Natural killer cell (primary cell): ENCODE results near the gene IKZF3. TPM values are rescaled to one million over a fixed set of nuclear protein-coding genes. Genes with fewer than 3 reads are reported as not detected.

ENCODE experiments used
- ATAC-seq, 3 donors: fragments of 150-1000 bp in 2 of 3; fragments of 200-7000 bp in 1 of 3; cut with Tn5 transposase; 1 replicate in 1 of 3; 2 replicates in 2 of 3; pipeline ENCODE4 v1.10.0; 2021; ENCODE audit warnings: mild to moderate bottlenecking in 2 of 3, moderate library complexity in 2 of 3
- DNase-seq, 2 donors: peaks; one replicate each; pipeline versions ENCODE4 v3.0.0 to v3.0.0-alpha.2; 2013 to 2021; ENCODE audit warnings: mixed read lengths in 1 of 2
- H3K27ac ChIP-seq: one replicate; pipeline ENCODE4 v1.5.1; 2013; ENCODE audit warnings: mild to moderate bottlenecking, low read length
- H3K27me3 ChIP-seq: one replicate; pipeline ENCODE4 v1.6.1; 2013; ENCODE audit warnings: low read length; ENCODE audit not compliant: control insufficient read depth, insufficient read depth
- H3K36me3 ChIP-seq: one replicate; pipeline ENCODE4 v1.6.1; 2013; ENCODE audit warnings: low read length; ENCODE audit not compliant: control insufficient read depth, insufficient read depth
- H3K4me1 ChIP-seq: one replicate; pipeline ENCODE4 v1.6.1; 2013; ENCODE audit warnings: low read length; ENCODE audit not compliant: control insufficient read depth, insufficient read depth
- H3K4me3 ChIP-seq: one replicate; pipeline ENCODE4 v1.5.1; 2013; ENCODE audit warnings: low read length
- H3K9me3 ChIP-seq: one replicate; pipeline ENCODE4 v1.6.1; 2013; ENCODE audit warnings: low read length; ENCODE audit not compliant: control insufficient read depth, insufficient read depth
- H3K27ac Mint-ChIP-seq, 2 donors: one replicate each; pipeline ENCODE4 v1.8.0; 2022; ENCODE audit warnings: mild to moderate bottlenecking in 2 of 2, mixed read lengths in 2 of 2, moderate library complexity in 1 of 2
- H3K27me3 Mint-ChIP-seq, 2 donors: one replicate each; pipeline ENCODE4 v1.8.0; 2022; ENCODE audit warnings: low read depth in 2 of 2, mixed read lengths in 2 of 2
- H3K36me3 Mint-ChIP-seq: one replicate; pipeline ENCODE4 v1.8.0; 2022; ENCODE audit warnings: mixed read lengths
- H3K4me1 Mint-ChIP-seq, 2 donors: one replicate each; pipeline ENCODE4 v1.8.0; 2022; ENCODE audit warnings: mixed read lengths in 2 of 2
- H3K4me3 Mint-ChIP-seq: one replicate; pipeline ENCODE4 v1.8.0; 2022; ENCODE audit warnings: mild to moderate bottlenecking, moderate library complexity, mixed read lengths
- H3K9me3 Mint-ChIP-seq, 2 donors: one replicate each; pipeline ENCODE4 v1.8.0; 2022; ENCODE audit warnings: mixed read lengths in 2 of 2
- CTCF ChIP-seq: fragments of 200-600 bp; IDR thresholded peaks from one replicate; pipeline ENCODE4 v1.8.0; 2022; ENCODE audit warnings: antibody characterized with exemption
- WGBS: methylation state at CpG from one replicate; pipeline ENCODE4 v1.1.7; 2013; ENCODE audit warnings: missing lambda C conversion rate; ENCODE audit not compliant: insufficient coverage; 5-methylcytosine and 5-hydroxymethylcytosine counted together
- intact Hi-C: fragments of 100-400 bp; cut with micrococcal nuclease; formaldehyde crosslinking; loops from one replicate; pipeline ENCODE4 v1.14.2; 2022
- total RNA-seq, 4 donors: library from RNA; stranded (reverse); fragments of 120-200 nt in 1 of 4; gene quantifications; one replicate each; pipeline versions ENCODE4 v1.2.3 to v1.2.4, GENCODE V29; 2013 to 2022

The IKZF3 gene
- total RNA-seq, result 100 to 1,000 TPM; 134 to 162 (median 139) TPM
- total RNA-seq (2013), result 153 TPM

DNA sequence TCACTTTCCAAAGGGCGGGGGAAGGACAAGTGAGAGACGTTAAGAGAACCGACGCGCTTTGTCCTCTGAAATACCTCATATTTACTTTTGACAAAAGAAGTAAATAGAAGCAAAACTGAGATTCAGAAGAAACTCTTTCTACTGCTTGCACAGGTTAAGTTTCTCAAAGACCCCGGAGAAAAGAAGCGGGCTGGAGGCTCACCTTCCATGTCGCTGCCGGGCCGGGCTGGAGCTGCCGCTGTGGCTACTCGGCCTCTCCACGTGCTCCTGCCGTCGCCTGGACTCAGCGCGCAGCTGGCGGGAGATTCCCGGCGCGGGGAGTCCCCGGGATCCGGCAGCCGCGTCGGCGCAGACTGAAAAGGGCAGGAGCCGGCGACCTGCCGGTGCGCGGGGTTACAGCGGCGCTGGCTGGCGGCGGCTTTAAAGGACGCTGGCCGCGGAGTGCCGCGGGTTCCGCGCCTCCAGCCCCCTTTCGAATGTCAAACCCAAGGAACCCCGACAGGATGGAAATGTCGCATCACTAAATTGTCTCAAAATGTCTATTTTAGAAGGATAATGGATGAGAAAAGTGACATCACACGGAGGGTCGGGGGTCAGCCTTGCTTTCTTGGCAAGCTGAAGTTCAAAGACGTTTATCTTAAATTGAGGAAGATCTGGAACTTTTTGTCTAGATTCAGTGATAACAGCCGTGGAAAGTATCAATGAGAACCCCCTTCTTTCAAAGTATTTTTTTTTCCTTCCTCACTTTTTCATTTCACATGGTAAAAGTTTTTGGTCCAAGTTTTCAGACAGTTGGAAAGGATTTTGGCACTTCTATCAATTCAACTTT is at the start of gene IKZF3:
TSS of gene IKZF3 (minus strand) at position 395 of the 829 bp plus-strand sequence. CDS start at position 209, 186 bp downstream.
- intact Hi-C loops, result loop anchor here (1.0 to 5.0 kb wide), 6 partner anchors 45 to 242 kb away; partner anchors contain the start of genes MIEN1 and PSMD3
- Histone ChIP-seq H3K36me3 (no peaks in the 10 kb centered on the region), H3K27ac (peak within 1 kb of the TSS; percentile 97), H3K4me3 (peak within 1 kb of the TSS; percentile 95), H3K9me3 (no peaks in the 10 kb centered on the region), H3K27me3 (peaks cover 3% of the 10 kb centered on the region), H3K4me1 (peaks cover 24% of the 10 kb centered on the region)
- peaks cover 0 to 4% of the 10 kb centered on the region in 2 donors for H3K27me3 Mint-ChIP-seq
- DNase-seq (peak; percentile 81 to 95), ATAC-seq (peak; percentile 89 to 94 (median 92))
- under 1% methylated on average over 49 of the region's 50 CpGs for WGBS
- no peaks in the 10 kb centered on the region for H3K9me3 Mint-ChIP-seq
- peak within 1 kb of the TSS; percentile 91 to 99 for H3K27ac Mint-ChIP-seq
- H3K4me1 Mint-ChIP-seq, result peaks cover 52 to 57% of the 10 kb centered on the region in 2 donors
- H3K36me3 Mint-ChIP-seq, result no peaks in the 10 kb centered on the region
- peak within 1 kb of the TSS; percentile 98 for H3K4me3 Mint-ChIP-seq
- peak; percentile 49 for TF ChIP-seq CTCF

- no peaks in the 10 kb centered on the region for H3K27me3 Mint-ChIP-seq
- ATAC-seq, result no peak
- peaks cover 10% of the 10 kb centered on the region for H3K36me3 ChIP-seq
- no peak overlapping the region for H3K27ac Mint-ChIP-seq
- H3K4me3 ChIP-seq, result no peak overlapping the region
- no peaks in the 10 kb centered on the region for H3K9me3 ChIP-seq
- peaks cover 23% of the 10 kb centered on the region for H3K36me3 Mint-ChIP-seq
- H3K4me1 Mint-ChIP-seq, result peaks cover 12 to 20% of the 10 kb centered on the region in 2 donors
- peaks cover 5% of the 10 kb centered on the region for H3K4me1 ChIP-seq
- no peak overlapping the region for H3K4me3 Mint-ChIP-seq
- whole genome bisulfite sequencing, result 97% methylated on average over 6 of the region's 6 CpGs
- H3K27me3 ChIP-seq, result no peaks in the 10 kb centered on the region
- no peak for DNase-seq
- intact Hi-C loops, result no loop called here
- no peaks in the 10 kb centered on the region for H3K9me3 Mint-ChIP-seq
- H3K27ac ChIP-seq, result no peak overlapping the region
- TF ChIP-seq CTCF, result no peak
Observed at GRCh38 chr17:39908789-39909352, 44.8 kb upstream of the IKZF3 start.

- 97% methylated on average over 3 of the region's 3 CpGs for WGBS
- H3K36me3 Mint-ChIP-seq, result peaks cover 8% of the 10 kb centered on the region
Observed at GRCh38 chr17:39904990-39905288, 40.8 kb upstream of the IKZF3 start.

More at GRCh38 chr17:39904990-39905288, 40.8 kb upstream of the IKZF3 start:
- Mint-ChIP-seq H3K27ac (peak overlapping the region in 1 of 2 donors; percentile 32), H3K4me1 (peaks cover 20 to 29% of the 10 kb centered on the region in 2 donors), H3K9me3 (no peaks in the 10 kb centered on the region), H3K4me3 (no peak overlapping the region), H3K27me3 (no peaks in the 10 kb centered on the region)
- Histone ChIP-seq H3K4me1 (peaks cover 19% of the 10 kb centered on the region), H3K9me3 (no peaks in the 10 kb centered on the region), H3K27ac (no peak overlapping the region), H3K36me3 (peaks cover 3% of the 10 kb centered on the region), H3K27me3 (no peaks in the 10 kb centered on the region), H3K4me3 (no peak overlapping the region)
- TF ChIP-seq CTCF, result no peak
- intact Hi-C loops, result no loop called here
- ATAC-seq (no peak), DNase-seq (no peak)
